ENCODE results near the gene SYNJ2.

Gene SYNJ2

GRCh38 chr6:158086504-158087223, 105.0 kb downstream of the SYNJ2 start:
- no peak for DNase-seq

GRCh38 chr6:158087224-158087867, 105.7 kb downstream of the SYNJ2 start:
- DNase-seq, result no peak

GRCh38 chr6:158092806-158093205, 111.1 kb downstream of the SYNJ2 start:
- DNase-seq, result no peak

- no peak for DNase-seq
These were observed 113.4 kb downstream of the SYNJ2 start for GRCh38 chr6:158095031-158095430.

- no peak for DNase-seq
These were observed 114.0 kb downstream of the SYNJ2 start for GRCh38 chr6:158095671-158096070.

- no peak for DNase-seq
These were observed 121.6 kb downstream of the SYNJ2 start for GRCh38 chr6:158103228-158103627.

- DNase-seq, result no peak
These were observed 123.0 kb downstream of the SYNJ2 start for GRCh38 chr6:158104696-158105095.

GRCh38 chr6:158109748-158110147, 128.1 kb downstream of the SYNJ2 start:
- DNase-seq, result no peak

- no peak for DNase-seq
These were observed 129.3 kb downstream of the SYNJ2 start for GRCh38 chr6:158110986-158111385.

- DNase-seq, result no peak
These were observed 130.3 kb downstream of the SYNJ2 start for GRCh38 chr6:158111987-158112386.

GRCh38 chr6:158113802-158114201, 132.1 kb downstream of the SYNJ2 start:
- no peak for DNase-seq

GRCh38 chr6:158115102-158115501, 133.4 kb downstream of the SYNJ2 start:
- DNase-seq, result no peak

- DNase-seq, result no peak
These were observed 133.8 kb downstream of the SYNJ2 start for GRCh38 chr6:158115508-158115907.

GRCh38 chr6:158118886-158119285, 137.2 kb downstream of the SYNJ2 start:
- DNase-seq, result no peak

GRCh38 chr6:158121335-158121734, 139.7 kb downstream of the SYNJ2 start:
- DNase-seq, result no peak

- no peak for DNase-seq
These were observed 140.4 kb downstream of the SYNJ2 start for GRCh38 chr6:158122048-158122447.

GRCh38 chr6:158124288-158124687, 142.6 kb downstream of the SYNJ2 start:
- no peak for DNase-seq

GRCh38 chr6:158125271-158125670, 143.6 kb downstream of the SYNJ2 start:
- DNase-seq, result no peak

- no peak for DNase-seq
These were observed 150.3 kb downstream of the SYNJ2 start for GRCh38 chr6:158131926-158132325.

- no peak for DNase-seq
These were observed 161.1 kb downstream of the SYNJ2 start for GRCh38 chr6:158142789-158143188.

- DNase-seq, result no peak
These were observed 162.0 kb downstream of the SYNJ2 start for GRCh38 chr6:158143700-158144099.

Measured in activated CD4-positive, alpha-beta T cell treated with anti-CD3 and anti-CD28 coated beads for 1 hour (primary cell).